Gastrocnemius medialis (tissue), 4 donors: Measurements from ENCODE around the gene RNF214. TPM values are rescaled to one million over a fixed set of nuclear protein-coding genes. Genes with fewer than 3 reads are reported as not detected.

Experiments
- ATAC-seq, 2 donors: fragments of 150-250 bp; one replicate each; pipeline ENCODE4 v1.9.1; 2016
- DNase-seq, 2 donors: peaks; one replicate each; pipeline ENCODE4 v3.0.0-alpha.2; 2019
- H3K27ac ChIP-seq, 4 donors: fragments of 200-600 bp; sonication (generic); 1 replicate in 1 of 4; 2 replicates in 3 of 4; pipeline ENCODE4 v1.5.1; 2016 to 2018; ENCODE audit warnings: mild to moderate bottlenecking in 2 of 4, moderate library complexity in 1 of 4
- H3K27me3 ChIP-seq, 3 donors: fragments of 200-600 bp; sonication (generic) in 2 of 3; 1 replicate in 1 of 3; 2 replicates in 2 of 3; pipeline versions ENCODE4 v1.5.1 to v1.6.0; 2016 to 2019; ENCODE audit warnings: mild to moderate bottlenecking in 1 of 3, moderate library complexity in 1 of 3
- H3K36me3 ChIP-seq, 2 donors: fragments of 200-600 bp; sonication (generic) in 1 of 2; one replicate each; pipeline ENCODE4 v1.5.1; 2017 to 2018
- H3K4me1 ChIP-seq, 2 donors: fragments of 200-600 bp; sonication (generic) in 1 of 2; one replicate each; pipeline ENCODE4 v1.5.1; 2016 to 2017; ENCODE audit warnings: mild to moderate bottlenecking in 2 of 2
- H3K4me3 ChIP-seq, 4 donors: fragments of 200-600 bp; sonication (generic) in 3 of 4; 1 replicate in 1 of 4; 2 replicates in 3 of 4; pipeline ENCODE4 v1.5.1; 2016 to 2019; ENCODE audit warnings: mild to moderate bottlenecking in 2 of 4
- H3K9me3 ChIP-seq, 3 donors: fragments of 200-600 bp; sonication (generic) in 2 of 3; 1 replicate in 1 of 3; 2 replicates in 2 of 3; pipeline ENCODE4 v1.5.1; 2016 to 2019
- CTCF ChIP-seq, 5 experiments: fragments of 450-650 bp in 3 of 5; fragments of 200-600 bp in 2 of 5; sonication (generic) in 2 of 5; IDR thresholded peaks in 4 of 5; conservative IDR thresholded peaks in 1 of 5; 1 replicate in 4 of 5; 2 replicates in 1 of 5; pipeline ENCODE4 v1.5.1; 2016 to 2019; ENCODE audit warnings: antibody characterized with exemption in 5 of 5, mild to moderate bottlenecking in 3 of 5, moderate library complexity in 3 of 5
- POLR2A ChIP-seq, 2 donors: fragments of 450-650 bp; IDR thresholded peaks; one replicate each; pipeline ENCODE4 v1.6.1; 2017; ENCODE audit warnings: antibody characterized with exemption in 2 of 2, mild to moderate bottlenecking in 2 of 2, moderate library complexity in 2 of 2
- in situ Hi-C, 4 donors: fragments of 200-750 bp; cut with MboI; loops; one replicate each; pipeline versions ENCODE4 v1.15.0 to v1.8.0; 2017; ENCODE audit warnings: low sequenced_read_pairs in 4 of 4
- intact Hi-C: fragments of 100-400 bp; cut with DNase I; formaldehyde crosslinking; loops from one replicate; pipeline ENCODE4 v1.15.1; 2023; ENCODE audit warnings: low total_unique reads
- total RNA-seq, 4 donors: library from RNA; depleted of rRNA; stranded (reverse); fragments of >200 nt; gene quantifications; one replicate each; pipeline versions ENCODE4 v1.1.0 to v1.2.3, GENCODE V29; 2016

The RNF214 gene
- total RNA-seq, 4 donors from 2014 or later = 17.1 to 22.7 (median 19.9) TPM

- Histone ChIP-seq H3K4me1 (peaks cover 9% of the 10 kb centered on the region in 2 donors), H3K36me3 (no peaks in the 10 kb centered on the region), H3K27ac (no peak overlapping the region), H3K4me3 (no peak overlapping the region), H3K27me3 (no peaks in the 10 kb centered on the region), H3K9me3 (no peaks in the 10 kb centered on the region)
- no peak for DNase-seq
- intact Hi-C loops (no loop called here), in situ Hi-C loops (no loop called here)
- TF ChIP-seq POLR2A (IDR thresholded peaks at IDR 0.05) (no peak), CTCF (IDR thresholded peaks at IDR 0.05 in 4 of 5, conservative IDR thresholded peaks at IDR 0.05 in 1 of 5) (no peak)
- no peak for ATAC-seq
These were observed 100.4 kb downstream of the RNF214 start for GRCh38 chr11:117332843-117333242.

GRCh38 chr11:117333917-117334316 lies 101.4 kb downstream of the RNF214 start:
- TF ChIP-seq CTCF (IDR thresholded peaks at IDR 0.05 in 4 of 5, conservative IDR thresholded peaks at IDR 0.05 in 1 of 5) (no peak), POLR2A (IDR thresholded peaks at IDR 0.05) (no peak)
- no peak overlapping the region for H3K27ac ChIP-seq
- ATAC-seq = no peak
- peaks cover 3 to 4% of the 10 kb centered on the region in 2 donors for H3K4me1 ChIP-seq
- no peak overlapping the region for H3K4me3 ChIP-seq
- peaks cover 0 to 4% of the 10 kb centered on the region in 2 donors for H3K36me3 ChIP-seq
- H3K9me3 ChIP-seq = no peaks in the 10 kb centered on the region
- intact Hi-C loops = no loop called here
- H3K27me3 ChIP-seq = no peaks in the 10 kb centered on the region
- in situ Hi-C loops = no loop called here
- DNase-seq = no peak

- H3K4me1 ChIP-seq = no peaks in the 10 kb centered on the region
- H3K9me3 ChIP-seq = no peaks in the 10 kb centered on the region
- H3K36me3 ChIP-seq = peaks cover 0 to 11% of the 10 kb centered on the region in 2 donors
- H3K27ac ChIP-seq = no peak overlapping the region
- TF ChIP-seq CTCF (IDR thresholded peaks at IDR 0.05 in 4 of 5, conservative IDR thresholded peaks at IDR 0.05 in 1 of 5) = no peak
- no peak for TF ChIP-seq POLR2A (IDR thresholded peaks at IDR 0.05)
- intact Hi-C loops = no loop called here
- DNase-seq (no peak), ATAC-seq (no peak)
- no peak overlapping the region for H3K4me3 ChIP-seq
- in situ Hi-C loops = no loop called here
- H3K27me3 ChIP-seq = no peaks in the 10 kb centered on the region
These were observed 102.4 kb downstream of the RNF214 start for GRCh38 chr11:117334896-117335295.

GRCh38 chr11:117335399-117335798 lies 102.9 kb downstream of the RNF214 start:
- in situ Hi-C loops = no loop called here
- Histone ChIP-seq H3K4me3 (no peak overlapping the region), H3K36me3 (peaks cover 0 to 16% of the 10 kb centered on the region in 2 donors), H3K27ac (no peak overlapping the region), H3K9me3 (no peaks in the 10 kb centered on the region), H3K4me1 (no peaks in the 10 kb centered on the region), H3K27me3 (no peaks in the 10 kb centered on the region)
- DNase-seq (no peak), ATAC-seq (no peak)
- intact Hi-C loops = no loop called here
- no peak for TF ChIP-seq POLR2A (IDR thresholded peaks at IDR 0.05)
- no peak for TF ChIP-seq CTCF (IDR thresholded peaks at IDR 0.05 in 4 of 5, conservative IDR thresholded peaks at IDR 0.05 in 1 of 5)

Other genes starting within 250 kb of the RNF214 start
- gene SIK3, start 134.2 kb upstream of the RNF214 start, total RNA-seq = 10 to 100 TPM; 34.4 to 42.4 (median 37.2) TPM
- gene PAFAH1B2, start 88.4 kb upstream of the RNF214 start, total RNA-seq = 10 to 100 TPM; 25.8 to 52.3 (median 35.2) TPM
- 10 to 100 TPM; 14.3 to 33.9 (median 17.7) TPM for gene SIDT2, start 53.9 kb upstream of the RNF214 start, total RNA-seq
- 100 to 1,000 TPM in 3 of 4 donors, 10 to 100 TPM in 1; 27.4 to 191 (median 124) TPM for gene TAGLN, start 33.3 kb upstream of the RNF214 start, total RNA-seq
- gene PCSK7, start 598 bp upstream of the RNF214 start, total RNA-seq = 10 to 100 TPM; 14.5 to 19.9 (median 16.4) TPM
- gene BACE1-AS, start 58.7 kb downstream of the RNF214 start, total RNA-seq = 10 to 100 TPM; 10.5 to 13.2 (median 12.5) TPM
- gene BACE1, start 83.6 kb downstream of the RNF214 start, total RNA-seq = 10 to 100 TPM in 2 of 4 donors, 1 to 10 TPM in 2; 3.6 to 18.2 (median 11.1) TPM
- 1 to 10 TPM; 3.4 to 9.2 (median 5.8) TPM for gene CEP164, start 95.2 kb downstream of the RNF214 start, total RNA-seq